NCI-H1105 (cell line): Measurements from ENCODE around the gene FERMT2.

ENCODE experiments used
- DNase-seq: peaks from one replicate; lab custom pipeline; 2025; lab: John Stamatoyannopoulos, UW

The FERMT2 gene

GRCh38 chr14:52950898-52951680 is at the start of gene FERMT2:
FERMT2 (minus strand) TSS chr14:52951050; CDS start chr14:52950568, 482 bp downstream.
- DNase-seq, result peak; percentile 76

GRCh38 chr14:52998376-52999015 is 47.6 kb upstream of the FERMT2 start:
- DNase-seq, result no peak

- no peak for DNase-seq
These were observed 45.6 kb upstream of the FERMT2 start for GRCh38 chr14:52996493-52996892.

GRCh38 chr14:52995998-52996397 is 45.1 kb upstream of the FERMT2 start:
- no peak for DNase-seq

- no peak for DNase-seq
These were observed 41.5 kb upstream of the FERMT2 start for GRCh38 chr14:52992236-52992870.

- no peak for DNase-seq
These were observed 37.3 kb upstream of the FERMT2 start for GRCh38 chr14:52988139-52988538.

GRCh38 chr14:52987514-52987913 is 36.7 kb upstream of the FERMT2 start:
- DNase-seq, result peak; percentile 26

GRCh38 chr14:52987042-52987441 is 36.2 kb upstream of the FERMT2 start:
- DNase-seq, result no peak

- peak; percentile 10 for DNase-seq
These were observed 26.9 kb upstream of the FERMT2 start for GRCh38 chr14:52977798-52978197.

- DNase-seq, result no peak
These were observed 23.6 kb upstream of the FERMT2 start for GRCh38 chr14:52974406-52974805.

- DNase-seq, result peak; percentile 40
These were observed 10.3 kb upstream of the FERMT2 start for GRCh38 chr14:52961060-52961639.

- DNase-seq, result no peak
These were observed 9.8 kb upstream of the FERMT2 start for GRCh38 chr14:52960627-52961026.

- no peak for DNase-seq
These were observed 3.7 kb upstream of the FERMT2 start for GRCh38 chr14:52954346-52955214.

GRCh38 chr14:52951681-52952554 is 1.1 kb upstream of the FERMT2 start:
- no peak for DNase-seq

- no peak for DNase-seq
These were observed 396 bp downstream of the FERMT2 start for GRCh38 chr14:52950410-52950897.

- DNase-seq, result no peak
These were observed 990 bp downstream of the FERMT2 start for GRCh38 chr14:52949711-52950409.

- DNase-seq, result no peak
These were observed 1.6 kb downstream of the FERMT2 start for GRCh38 chr14:52949249-52949648.

GRCh38 chr14:52948836-52949235 is 2.0 kb downstream of the FERMT2 start:
- no peak for DNase-seq

GRCh38 chr14:52948039-52948438 is 2.8 kb downstream of the FERMT2 start:
- no peak for DNase-seq

- no peak for DNase-seq
These were observed 6.6 kb downstream of the FERMT2 start for GRCh38 chr14:52944254-52944653.
